Measurements from ENCODE around the gene GPX4. TPM values are rescaled to one million over a fixed set of nuclear protein-coding genes. Genes with fewer than 3 reads are reported as not detected.

The GPX4 gene, protein sequence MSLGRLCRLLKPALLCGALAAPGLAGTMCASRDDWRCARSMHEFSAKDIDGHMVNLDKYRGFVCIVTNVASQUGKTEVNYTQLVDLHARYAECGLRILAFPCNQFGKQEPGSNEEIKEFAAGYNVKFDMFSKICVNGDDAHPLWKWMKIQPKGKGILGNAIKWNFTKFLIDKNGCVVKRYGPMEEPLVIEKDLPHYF
- 404 and 638 TPM in 2 replicates for total RNA-seq

DNA sequence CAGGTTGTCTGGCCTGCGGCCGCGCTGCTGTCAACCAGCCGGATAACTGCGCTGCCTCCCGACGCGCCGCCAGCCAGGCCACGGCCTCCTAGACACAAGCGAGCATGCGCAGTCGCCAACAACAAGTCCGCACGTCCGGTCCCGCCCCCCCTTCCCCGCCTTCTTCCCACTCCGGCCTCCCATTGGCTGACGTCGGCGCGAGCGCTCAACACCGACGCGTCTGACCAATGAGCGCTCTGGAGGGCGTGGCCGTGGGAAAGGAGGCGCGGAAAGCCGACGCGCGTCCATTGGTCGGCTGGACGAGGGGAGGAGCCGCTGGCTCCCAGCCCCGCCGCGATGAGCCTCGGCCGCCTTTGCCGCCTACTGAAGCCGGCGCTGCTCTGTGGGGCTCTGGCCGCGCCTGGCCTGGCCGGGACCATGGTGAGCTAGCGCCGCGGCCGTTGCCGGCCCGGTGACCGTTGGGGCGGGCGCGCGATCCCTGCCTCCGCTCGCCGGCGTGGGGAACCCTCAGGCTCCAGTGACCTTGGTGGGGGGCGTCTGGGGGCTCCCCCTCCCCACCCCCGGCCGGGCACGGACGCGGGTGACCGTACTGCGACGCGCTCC lies at the start of gene GPX4:
TSS of gene GPX4 (plus strand) at position 287 of the 603 bp plus-strand sequence. CDS start at position 337, 50 bp downstream.

DNA sequence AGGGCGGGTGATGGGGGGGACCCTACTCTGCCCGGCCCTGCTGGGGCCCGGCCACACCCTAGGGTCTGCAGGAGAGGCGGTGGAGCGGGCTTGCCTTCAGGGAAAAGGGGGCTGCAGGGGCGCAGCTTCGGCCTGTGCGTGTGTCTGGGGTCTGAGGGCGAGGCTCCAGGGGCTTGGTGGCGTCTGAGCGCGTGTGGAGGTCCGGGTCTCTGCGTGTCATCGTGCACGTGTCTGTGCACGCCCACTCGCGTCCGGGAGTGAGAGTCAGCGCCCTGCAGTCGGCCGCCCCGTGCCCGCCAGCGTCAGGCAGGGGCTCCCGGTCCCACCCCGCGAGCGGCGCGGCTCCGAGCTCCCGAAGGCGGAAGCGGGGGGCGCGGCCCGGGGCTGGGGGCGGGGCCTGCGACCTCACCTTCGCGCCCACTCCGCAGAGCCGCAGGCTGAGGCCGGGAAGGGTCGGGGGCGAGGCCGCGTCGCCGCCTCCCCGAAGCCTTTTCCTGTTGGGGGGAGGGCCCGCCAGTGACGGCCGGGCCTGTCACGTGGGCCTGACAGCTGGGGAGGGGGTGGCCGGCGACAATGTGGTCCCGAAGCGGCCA lies 37.0 kb upstream of the GPX4 start, which contains the start of gene ARHGAP45:
TSS of gene ARHGAP45 (plus strand) at position 420 of the 593 bp plus-strand sequence. CDS start 239 bp downstream, outside the sequence.

DNA sequence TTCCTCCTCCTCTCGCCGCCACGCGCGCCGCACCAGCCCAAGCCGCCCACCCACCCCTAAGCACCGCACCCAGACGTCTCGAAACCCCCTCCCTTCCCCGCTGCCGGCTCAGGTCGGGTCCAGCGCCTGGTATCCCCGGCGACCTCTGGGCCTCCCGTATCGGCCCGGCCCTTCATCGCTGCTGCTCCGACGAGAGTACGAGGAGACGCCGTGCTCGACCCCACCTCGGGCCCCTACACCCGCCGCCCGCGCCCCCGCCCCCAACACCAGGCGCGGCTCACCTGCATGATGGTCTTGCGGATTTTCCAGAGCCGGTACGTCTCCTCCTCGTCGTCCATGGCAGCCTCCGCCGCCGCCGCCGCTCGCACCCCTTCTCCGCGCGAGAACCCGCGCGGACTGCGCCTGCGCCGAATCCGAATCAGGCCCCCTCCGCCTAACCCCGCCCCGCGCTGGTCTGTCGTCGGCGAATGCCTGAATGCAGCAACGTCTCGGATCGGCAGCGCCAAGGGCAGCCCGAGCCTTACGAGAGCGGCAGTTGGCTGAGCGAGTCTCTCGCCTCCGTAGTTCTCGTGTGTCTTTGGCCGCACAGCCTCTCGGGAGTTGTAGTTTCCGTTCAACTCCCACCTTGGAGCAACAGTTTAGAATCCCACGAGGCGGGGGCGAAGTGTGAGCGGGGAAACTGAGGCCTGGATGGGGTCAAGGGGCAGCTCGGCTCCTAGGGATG lies 8.7 kb upstream of the GPX4 start, which contains the start of gene POLR2E:
TSS of gene POLR2E (minus strand) at position 398 of the 724 bp plus-strand sequence. CDS start at position 338, 60 bp downstream.

Other genes with a start within 250 kb of the GPX4 start
- 56.0 and 362 TPM in 2 replicates for gene CFD, start 244.3 kb upstream of the GPX4 start, total RNA-seq
- gene MED16, start 210.8 kb upstream of the GPX4 start, total RNA-seq = 26.5 and 35.5 TPM in 2 replicates
- not detected in 2 replicates for gene RNU6-9, start 210.5 kb upstream of the GPX4 start, total RNA-seq
- 12.3 and 14.0 TPM in 2 replicates for gene R3HDM4, start 190.8 kb upstream of the GPX4 start, total RNA-seq
- gene KISS1R, start 186.7 kb upstream of the GPX4 start, total RNA-seq = 0.09 TPM in 1 of 2 replicates, not detected in the other
- gene ARID3A, start 178.0 kb upstream of the GPX4 start, total RNA-seq = 12.6 and 17.0 TPM in 2 replicates
- 45.9 and 49.6 TPM in 2 replicates for gene WDR18, start 119.6 kb upstream of the GPX4 start, total RNA-seq
- gene GRIN3B, start 103.6 kb upstream of the GPX4 start, total RNA-seq = 0.32 and 0.60 TPM in 2 replicates
- gene TMEM259, start 82.9 kb upstream of the GPX4 start, total RNA-seq = 41.6 TPM in 2 replicates
- not detected in 2 replicates for gene RNU6-2, start 82.5 kb upstream of the GPX4 start, total RNA-seq
- gene CNN2, start 77.4 kb upstream of the GPX4 start, total RNA-seq = 141 and 152 TPM in 2 replicates
- 2.6 and 6.6 TPM in 2 replicates for gene ABCA7, start 63.9 kb upstream of the GPX4 start, total RNA-seq
- gene ARHGAP45, start 36.8 kb upstream of the GPX4 start, total RNA-seq = 0.79 and 0.94 TPM in 2 replicates
- gene POLR2E, start 8.6 kb upstream of the GPX4 start, total RNA-seq = 89.2 and 104 TPM in 2 replicates
- gene SBNO2, start 70.3 kb downstream of the GPX4 start, total RNA-seq = 32.2 and 32.8 TPM in 2 replicates
- 74.2 and 98.7 TPM in 2 replicates for gene STK11, start 101.8 kb downstream of the GPX4 start, total RNA-seq
- gene CBARP, start 134.0 kb downstream of the GPX4 start, total RNA-seq = 0.63 and 0.86 TPM in 2 replicates
- gene ATP5F1D, start 137.8 kb downstream of the GPX4 start, total RNA-seq = 23.9 and 40.0 TPM in 2 replicates
- 8.8 and 9.5 TPM in 2 replicates for gene MIDN, start 144.6 kb downstream of the GPX4 start, total RNA-seq
- 134 and 212 TPM in 2 replicates for gene CIRBP, start 165.3 kb downstream of the GPX4 start, total RNA-seq
- gene FAM174C, start 171.5 kb downstream of the GPX4 start, total RNA-seq = 12.3 and 22.2 TPM in 2 replicates
- not detected in 2 replicates for gene EFNA2, start 181.9 kb downstream of the GPX4 start, total RNA-seq

Measured in bronchial smooth muscle cell (primary cell).